MG63 (cell line): Measurements from ENCODE around the gene PLXNA3. TPM values are rescaled to one million over a fixed set of nuclear protein-coding genes. Genes with fewer than 3 reads are reported as not detected.

Source experiments
- DNase-seq: peaks from one replicate; pipeline ENCODE4 v3.0.0-alpha.2; 2020
- H3K27me3 ChIP-seq: fragments of 250-450 bp; sonication (Bioruptor Pico); 2 replicates; pipeline ENCODE4 v1.5.1; 2020; ENCODE audit warnings: mild to moderate bottlenecking, moderate library complexity
- H3K36me3 ChIP-seq: fragments of 250-450 bp; sonication (Bioruptor Pico); 2 replicates; pipeline ENCODE4 v1.5.1; 2020; ENCODE audit warnings: mild to moderate bottlenecking, moderate library complexity
- H3K4me3 ChIP-seq: fragments of 250-450 bp; sonication (Bioruptor Pico); 2 replicates; pipeline ENCODE4 v1.5.1; 2020; ENCODE audit warnings: mild to moderate bottlenecking, moderate library complexity
- H3K9me3 ChIP-seq: fragments of 250-450 bp; sonication (Bioruptor Pico); 2 replicates; pipeline ENCODE4 v1.5.1; 2020; ENCODE audit warnings: mild to moderate bottlenecking, moderate library complexity
- total RNA-seq: library from RNA; depleted of rRNA; stranded (reverse); fragments of >200 nt; shearing (Covaris generic); gene quantifications from 2 replicates; pipeline ENCODE4 v1.2.3, GENCODE V29; 2014; ENCODE audit warnings: low replicate concordance; rRNA removed

The PLXNA3 gene
- total RNA-seq: 0.27 and 5.0 TPM in 2 replicates

DNA sequence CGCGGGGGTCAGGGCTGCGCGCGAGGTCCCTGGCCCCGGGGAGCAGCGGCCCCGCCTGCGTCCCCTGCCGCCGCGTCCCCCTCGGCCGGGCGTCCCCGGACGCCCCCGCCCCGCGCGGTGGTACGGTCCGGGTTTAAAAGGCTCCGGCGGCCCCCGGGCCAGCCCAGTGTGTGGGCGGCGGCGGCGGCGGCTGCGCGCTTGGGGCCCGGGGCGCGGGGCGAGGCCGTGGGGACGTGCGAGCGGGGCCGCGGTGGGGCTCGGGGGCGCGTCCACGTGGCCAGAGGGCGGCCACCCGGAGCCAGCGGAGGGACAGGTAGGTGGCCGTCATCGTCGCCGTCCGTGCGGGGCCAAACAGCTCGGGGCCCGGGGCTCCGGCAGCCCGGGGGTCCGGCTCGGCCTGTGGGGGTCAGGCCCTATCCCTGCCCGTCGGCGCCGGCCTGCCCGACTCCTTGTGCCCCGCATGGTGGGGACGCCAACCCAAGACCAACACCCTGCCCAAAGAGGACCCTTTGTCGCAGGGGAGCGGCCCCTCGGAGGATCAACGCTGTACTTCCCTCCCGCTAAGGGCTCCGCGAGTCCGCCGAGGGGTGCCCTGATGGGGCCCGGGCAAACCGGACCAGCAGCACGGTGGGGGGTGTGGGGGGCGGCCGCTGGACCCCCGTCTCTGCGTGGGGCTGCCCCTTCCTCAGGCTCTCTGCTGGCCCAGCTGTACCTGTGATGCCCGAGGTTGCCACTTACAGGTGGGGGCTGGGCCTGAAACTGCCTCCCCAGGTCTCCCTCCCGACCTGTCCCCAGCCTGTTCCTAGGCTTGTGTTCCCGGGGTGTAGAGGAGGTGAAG lies at the start of gene PLXNA3:
Gene PLXNA3 (plus strand): TSS at position 166 of the 838 bp plus-strand sequence. CDS start 1,903 bp downstream, outside the sequence.
- peak within 1 kb of the TSS; percentile 52 for H3K4me3 ChIP-seq
- no peaks in the 10 kb centered on the region for H3K9me3 ChIP-seq
- no peaks in the 10 kb centered on the region for H3K27me3 ChIP-seq
- DNase-seq: peak; percentile 41
- no peaks in the 10 kb centered on the region for H3K36me3 ChIP-seq

DNA sequence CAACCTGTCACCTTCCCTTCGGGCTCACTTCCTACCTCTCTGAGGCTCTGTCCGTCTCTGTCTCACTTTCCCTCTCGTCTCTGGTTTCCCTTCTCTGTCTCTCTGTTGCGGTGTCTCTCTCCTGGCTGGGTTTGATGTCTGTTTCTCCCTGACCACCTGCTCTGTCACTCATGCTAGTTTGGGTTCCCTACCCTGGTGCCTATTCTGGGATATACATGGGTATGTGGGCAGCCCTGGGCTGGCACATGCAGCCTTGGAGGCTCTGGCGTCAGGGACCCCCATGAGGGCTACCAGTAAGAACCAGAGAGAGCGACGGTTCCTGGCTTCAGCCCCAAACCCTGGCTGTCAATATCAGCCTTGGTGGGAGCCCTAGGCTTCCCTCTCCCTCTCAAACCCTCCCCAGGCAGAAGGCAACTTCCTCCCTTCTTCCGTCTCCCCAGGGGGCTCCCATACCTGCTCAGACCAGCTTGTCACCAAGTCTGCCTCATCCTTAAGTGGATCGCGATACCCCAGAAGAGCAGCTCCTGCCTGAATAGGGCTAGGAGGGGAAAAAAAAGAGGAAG lies 49.3 kb upstream of the PLXNA3 start:
- Histone ChIP-seq H3K27me3 (no peaks in the 10 kb centered on the region), H3K9me3 (no peaks in the 10 kb centered on the region), H3K4me3 (peak overlapping the region; percentile 53), H3K36me3 (no peaks in the 10 kb centered on the region)
- DNase-seq: no peak

DNA sequence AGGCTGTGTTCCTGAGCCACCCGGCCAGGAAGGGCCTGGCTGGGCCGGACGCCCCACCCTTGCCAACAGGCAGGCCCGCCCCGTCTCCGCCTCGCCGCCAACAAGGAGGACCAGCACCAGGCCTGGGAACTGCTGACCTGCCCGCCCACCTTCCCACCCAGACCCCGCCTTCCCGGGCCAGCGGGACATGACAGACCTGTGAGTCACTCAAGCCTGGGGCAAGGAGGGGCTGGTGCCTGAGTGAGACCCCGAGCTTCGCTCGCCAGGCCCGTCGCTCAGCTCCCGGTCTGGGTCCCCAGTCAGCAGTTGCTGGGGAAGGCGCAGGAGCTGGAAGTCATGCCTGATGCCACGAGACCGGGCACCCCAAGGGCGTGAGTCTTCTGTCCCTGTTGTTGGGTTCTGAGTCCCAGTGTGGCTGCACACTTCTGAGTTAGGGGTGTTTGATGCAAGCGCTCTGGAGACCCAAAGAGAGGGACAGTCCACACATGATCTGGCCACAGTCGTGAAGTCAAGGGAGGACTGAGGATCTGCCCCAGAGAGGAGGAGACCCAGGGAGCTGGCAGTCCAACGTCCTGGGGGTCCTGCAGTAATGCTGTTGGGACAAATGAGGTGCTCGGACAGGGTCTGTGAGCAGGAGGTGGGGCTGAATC lies 48.7 kb upstream of the PLXNA3 start, which contains the start of gene DNASE1L1:
Gene DNASE1L1 (minus strand): TSS at position 33 of the 650 bp plus-strand sequence. CDS start 3,686 bp downstream, outside the sequence.
- H3K27me3 ChIP-seq: no peaks in the 10 kb centered on the region
- H3K4me3 ChIP-seq: peak within 1 kb of the TSS; percentile 53
- no peaks in the 10 kb centered on the region for H3K9me3 ChIP-seq
- peak; percentile 95 for DNase-seq
- H3K36me3 ChIP-seq: no peaks in the 10 kb centered on the region

- DNase-seq: peak; percentile 68
- no peaks in the 10 kb centered on the region for H3K27me3 ChIP-seq
- peak overlapping the region; percentile 63 for H3K4me3 ChIP-seq
- H3K9me3 ChIP-seq: no peaks in the 10 kb centered on the region
- no peaks in the 10 kb centered on the region for H3K36me3 ChIP-seq
Measured at GRCh38 chrX:154411981-154412340, 46.1 kb upstream of the PLXNA3 start.

GRCh38 chrX:154412468-154412867 lies 45.6 kb upstream of the PLXNA3 start:
- Histone ChIP-seq H3K27me3 (no peaks in the 10 kb centered on the region), H3K4me3 (peak overlapping the region; percentile 63), H3K9me3 (no peaks in the 10 kb centered on the region), H3K36me3 (no peaks in the 10 kb centered on the region)
- no peak for DNase-seq

DNA sequence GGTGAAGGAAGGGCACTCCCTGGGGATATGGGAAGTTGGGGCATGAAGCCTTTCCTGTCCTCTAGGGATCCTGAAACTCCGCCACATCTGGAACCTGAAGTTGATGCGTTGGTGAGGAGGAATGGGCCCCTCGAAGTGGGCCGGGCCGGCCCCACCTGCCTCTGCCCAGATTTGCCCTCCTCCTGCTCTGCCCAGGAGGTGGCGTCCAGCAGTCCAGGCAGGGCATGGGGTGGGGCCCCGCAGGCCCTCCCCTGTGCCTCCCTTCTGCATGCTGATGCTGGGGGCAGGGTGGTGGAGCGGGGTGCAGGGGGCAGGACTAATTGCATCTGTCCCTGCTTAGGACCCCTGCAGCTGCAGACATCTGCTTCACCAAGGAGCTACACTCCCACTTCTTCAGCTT lies 44.9 kb upstream of the PLXNA3 start:
- no peaks in the 10 kb centered on the region for H3K9me3 ChIP-seq
- H3K36me3 ChIP-seq: no peaks in the 10 kb centered on the region
- no peaks in the 10 kb centered on the region for H3K27me3 ChIP-seq
- no peak for DNase-seq
- no peak overlapping the region for H3K4me3 ChIP-seq

DNA sequence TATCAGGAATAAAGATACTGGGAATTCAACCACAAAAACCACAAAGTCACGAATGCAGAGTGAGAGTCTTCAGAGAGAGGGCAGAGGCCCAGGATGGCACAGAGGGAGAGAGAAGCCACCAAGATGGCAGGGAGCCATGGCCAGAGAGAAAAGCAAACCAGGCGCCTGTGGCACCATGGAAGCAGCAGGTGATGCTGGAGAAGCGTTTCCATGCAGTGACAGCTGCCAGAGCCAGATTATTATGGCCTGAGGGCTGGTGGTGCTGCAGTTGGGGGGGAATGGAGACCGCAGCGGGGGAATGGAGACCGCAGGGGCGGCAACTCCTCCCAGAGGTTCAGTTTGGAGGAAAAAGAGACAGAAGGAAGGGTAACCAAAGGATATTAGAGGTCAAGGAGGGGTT lies 40.9 kb upstream of the PLXNA3 start:
- no peak for DNase-seq
- no peak overlapping the region for H3K4me3 ChIP-seq
- no peaks in the 10 kb centered on the region for H3K36me3 ChIP-seq

DNA sequence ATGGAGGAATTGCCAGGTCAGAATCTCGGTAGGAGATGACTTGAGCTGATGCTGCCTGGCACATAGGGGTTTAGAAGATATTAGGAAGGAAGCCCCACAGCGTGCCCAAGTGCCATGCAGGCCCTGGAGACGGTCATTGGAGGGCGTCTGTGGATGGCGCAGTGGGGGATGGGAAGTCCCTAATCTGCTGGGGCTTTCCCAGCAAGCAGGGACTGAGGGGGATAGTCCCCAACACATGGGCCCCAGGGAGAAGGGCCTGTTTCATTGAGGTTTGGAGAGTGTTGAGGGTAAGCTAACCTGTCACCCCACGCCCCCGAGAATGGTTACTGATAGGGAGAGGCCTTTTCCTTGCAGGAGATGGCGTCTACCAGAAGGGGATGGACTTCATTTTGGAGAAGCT lies 38.9 kb upstream of the PLXNA3 start:
- Histone ChIP-seq H3K27me3 (no peaks in the 10 kb centered on the region), H3K4me3 (no peak overlapping the region), H3K36me3 (no peaks in the 10 kb centered on the region), H3K9me3 (no peaks in the 10 kb centered on the region)
- DNase-seq: no peak

More for the DNA sequence above, 40.9 kb upstream of the PLXNA3 start:
- H3K9me3 ChIP-seq: no peaks in the 10 kb centered on the region
- H3K27me3 ChIP-seq: no peaks in the 10 kb centered on the region

DNA sequence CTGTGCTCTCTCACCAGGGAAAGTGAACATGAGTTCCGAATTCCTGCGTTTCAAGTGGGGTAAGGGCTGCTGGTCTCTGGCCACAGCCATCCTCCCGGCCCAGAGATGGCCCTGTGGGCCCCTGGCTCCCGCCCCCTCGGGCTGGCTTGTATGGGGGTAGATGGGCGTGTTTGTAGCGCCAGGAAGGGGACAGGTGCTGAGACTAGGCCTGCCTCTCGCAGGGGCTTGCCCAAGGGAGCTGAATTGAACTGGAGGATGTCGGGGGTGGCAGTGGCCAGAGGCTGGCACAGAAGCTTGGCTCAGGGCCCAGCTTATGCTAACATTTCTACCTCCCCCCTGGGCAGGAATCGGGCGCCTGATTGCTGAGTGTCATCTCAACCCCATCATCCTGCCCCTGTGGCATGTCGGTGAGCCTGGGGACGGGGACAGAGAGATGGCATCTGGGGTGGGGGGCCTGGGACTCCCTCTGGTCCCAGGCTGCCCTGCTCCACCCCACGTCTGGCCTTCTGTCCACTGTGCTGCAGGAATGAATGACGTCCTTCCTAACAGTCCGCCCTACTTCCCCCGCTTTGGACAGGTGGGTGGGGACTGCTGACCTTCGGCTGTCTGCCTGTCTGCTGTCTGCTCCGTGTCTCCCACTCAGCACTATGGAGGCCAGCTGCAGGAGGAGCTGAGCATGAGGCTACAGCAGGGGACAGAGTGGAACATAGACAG lies 38.2 kb upstream of the PLXNA3 start:
- no peaks in the 10 kb centered on the region for H3K36me3 ChIP-seq
- H3K9me3 ChIP-seq: no peaks in the 10 kb centered on the region
- H3K4me3 ChIP-seq: no peak overlapping the region
- DNase-seq: no peak
- H3K27me3 ChIP-seq: no peaks in the 10 kb centered on the region

- no peaks in the 10 kb centered on the region for H3K27me3 ChIP-seq
- DNase-seq: no peak
- H3K9me3 ChIP-seq: no peaks in the 10 kb centered on the region
- no peaks in the 10 kb centered on the region for H3K36me3 ChIP-seq
- H3K4me3 ChIP-seq: no peak overlapping the region
Measured at GRCh38 chrX:154420402-154420756, 37.7 kb upstream of the PLXNA3 start.

DNA sequence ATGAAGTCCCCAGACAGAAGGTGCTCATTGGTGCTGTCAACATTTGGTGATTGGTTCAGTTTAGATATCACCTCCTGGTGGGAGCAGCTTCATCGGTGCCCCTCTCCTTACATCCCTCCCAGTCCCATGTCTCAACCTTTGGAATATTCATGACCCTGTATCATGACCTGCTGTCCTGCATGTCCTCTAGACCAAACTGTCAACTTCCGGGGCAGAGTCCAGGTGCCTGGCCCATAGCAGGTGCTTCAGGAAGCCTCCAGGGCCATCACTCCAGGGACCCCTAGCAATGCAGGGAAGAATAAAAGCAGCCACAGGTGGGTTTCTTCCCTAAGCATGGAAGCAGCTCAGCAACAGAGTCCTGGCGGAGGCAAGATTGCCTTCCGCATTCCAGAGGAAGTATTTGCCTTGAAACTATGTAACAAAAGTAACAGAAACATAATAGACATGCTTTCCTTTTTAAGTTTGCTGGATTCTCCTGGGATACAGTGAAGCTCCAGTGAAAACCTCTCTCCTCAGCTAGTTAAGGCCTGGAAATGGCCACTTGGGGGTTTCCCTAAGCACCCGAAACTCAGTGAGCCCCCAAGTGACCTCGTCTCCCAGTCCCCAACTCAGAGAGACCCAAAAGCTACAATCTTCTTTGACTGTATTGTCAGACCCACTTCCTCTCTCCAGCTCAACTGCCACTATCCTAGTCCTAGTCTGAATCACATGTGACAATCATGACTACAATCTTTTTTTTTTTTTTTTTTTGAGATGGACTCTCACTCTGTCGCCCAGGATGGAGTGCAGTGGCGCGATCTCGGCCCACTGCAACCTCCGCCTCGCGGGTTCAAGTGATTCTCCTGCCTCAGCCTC lies 30.9 kb upstream of the PLXNA3 start:
- no peak for DNase-seq
- Histone ChIP-seq H3K9me3 (no peaks in the 10 kb centered on the region), H3K4me3 (no peak overlapping the region), H3K27me3 (no peaks in the 10 kb centered on the region), H3K36me3 (no peaks in the 10 kb centered on the region)

GRCh38 chrX:154428176-154429171 lies 29.6 kb upstream of the PLXNA3 start, which contains the start of gene ATP6AP1:
Gene ATP6AP1 (plus strand): TSS chrX:154428677. CDS start chrX:154428693, 16 bp downstream.
- no peaks in the 10 kb centered on the region for H3K36me3 ChIP-seq
- no peaks in the 10 kb centered on the region for H3K9me3 ChIP-seq
- H3K4me3 ChIP-seq: peak within 1 kb of the TSS; percentile 67
- DNase-seq: peak; percentile 96
- H3K27me3 ChIP-seq: no peaks in the 10 kb centered on the region

- no peak overlapping the region for H3K4me3 ChIP-seq
Measured at GRCh38 chrX:154429711-154430110, 28.4 kb upstream of the PLXNA3 start.

GRCh38 chrX:154430479-154430878 lies 27.6 kb upstream of the PLXNA3 start:
- no peaks in the 10 kb centered on the region for H3K9me3 ChIP-seq
- H3K27me3 ChIP-seq: no peaks in the 10 kb centered on the region
- no peak for DNase-seq
- H3K4me3 ChIP-seq: no peak overlapping the region
- no peaks in the 10 kb centered on the region for H3K36me3 ChIP-seq

More at GRCh38 chrX:154429711-154430110, 28.4 kb upstream of the PLXNA3 start:
- no peaks in the 10 kb centered on the region for H3K36me3 ChIP-seq
- no peak for DNase-seq
- H3K9me3 ChIP-seq: no peaks in the 10 kb centered on the region
- H3K27me3 ChIP-seq: no peaks in the 10 kb centered on the region

- H3K4me3 ChIP-seq: no peak overlapping the region
- no peaks in the 10 kb centered on the region for H3K36me3 ChIP-seq
- no peaks in the 10 kb centered on the region for H3K27me3 ChIP-seq
- DNase-seq: no peak
- H3K9me3 ChIP-seq: no peaks in the 10 kb centered on the region
Measured at GRCh38 chrX:154430916-154431315, 27.2 kb upstream of the PLXNA3 start.
